ENCODE data around the gene LEKR1.
"Not testable (repeated sequence)": the region's sequence is repeated elsewhere in the genome, so short reads cannot be mapped to it uniquely, and the experiment has no call there.

The LEKR1 gene

GRCh38 chr3:156826144-156826895 lies at the start of gene LEKR1:
TSS of gene LEKR1 (plus strand) at chr3:156826353. CDS start at chr3:156829330, 2,977 bp downstream.
- DNase-seq (ENCODE audit: low read depth in 1 of 2, low spot score in 1 of 2): peak; percentile 37 to 56

- no peak for DNase-seq (ENCODE audit: low read depth in 1 of 2, low spot score in 1 of 2)
These were observed 49.3 kb upstream of the LEKR1 start for GRCh38 chr3:156776871-156777270.

DNA sequence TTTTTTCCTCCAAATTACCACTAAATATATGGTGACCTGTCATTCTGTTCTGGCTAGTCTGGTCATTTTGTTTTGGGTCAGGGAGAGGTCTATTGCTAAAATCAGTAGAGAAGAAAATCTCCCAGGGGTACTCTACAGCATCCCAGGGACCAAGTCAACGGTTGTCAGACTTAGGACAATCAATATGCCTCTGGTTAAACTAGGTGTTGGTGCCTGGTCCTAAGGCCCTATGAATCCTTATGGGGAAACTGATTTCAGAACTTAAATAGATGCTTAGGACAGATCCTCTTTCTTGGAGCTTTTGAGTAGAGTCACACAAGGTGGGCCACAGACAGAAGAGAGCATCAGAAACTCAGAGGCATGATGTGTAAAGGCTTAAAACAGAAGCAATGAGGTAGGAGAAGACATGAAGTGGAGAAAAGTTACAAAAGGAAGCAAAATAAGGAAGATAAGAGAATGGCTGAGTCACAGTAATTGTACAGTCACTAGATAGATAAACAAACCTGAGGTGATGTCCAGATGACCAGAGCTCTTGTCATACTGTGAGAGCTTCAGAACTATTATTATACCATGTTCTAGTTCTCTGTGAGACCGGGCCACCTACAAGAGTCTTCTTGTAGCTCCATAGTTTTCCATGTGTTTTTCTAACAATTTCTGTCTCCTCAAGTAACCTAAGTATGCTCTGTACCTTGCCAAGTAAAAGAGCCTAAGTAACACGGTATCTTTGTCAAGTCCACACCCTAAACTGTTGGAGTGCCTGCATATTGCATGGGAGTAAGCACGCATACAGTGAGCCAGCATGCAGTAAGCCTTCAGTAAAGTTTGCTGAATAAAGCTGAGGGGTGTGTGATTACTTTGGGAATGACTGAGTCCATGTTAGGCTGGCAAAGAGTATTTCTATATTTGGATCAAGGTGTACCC lies 44.6 kb upstream of the LEKR1 start:
- DNase-seq (ENCODE audit: low read depth in 1 of 2, low spot score in 1 of 2): no peak

DNA sequence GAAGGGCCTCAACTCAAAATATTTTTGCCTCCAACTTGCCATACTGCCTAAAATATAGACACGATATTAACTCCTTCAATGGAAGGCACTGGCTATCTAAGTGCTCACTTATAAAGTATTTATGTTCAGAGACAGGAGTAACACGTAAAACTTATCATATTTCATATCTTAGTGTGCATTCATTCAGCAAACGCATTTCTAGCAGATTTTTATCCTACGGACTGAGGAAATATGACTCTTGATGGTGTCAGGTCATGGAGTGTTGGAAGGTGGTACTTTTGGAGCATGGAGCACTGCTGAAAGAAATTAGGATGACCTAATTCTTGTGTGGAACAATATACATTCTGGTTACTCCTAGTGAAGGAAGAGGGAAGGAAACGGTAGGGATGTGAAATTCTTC lies 43.8 kb upstream of the LEKR1 start:
- no peak for DNase-seq (ENCODE audit: low read depth in 1 of 2, low spot score in 1 of 2)

DNA sequence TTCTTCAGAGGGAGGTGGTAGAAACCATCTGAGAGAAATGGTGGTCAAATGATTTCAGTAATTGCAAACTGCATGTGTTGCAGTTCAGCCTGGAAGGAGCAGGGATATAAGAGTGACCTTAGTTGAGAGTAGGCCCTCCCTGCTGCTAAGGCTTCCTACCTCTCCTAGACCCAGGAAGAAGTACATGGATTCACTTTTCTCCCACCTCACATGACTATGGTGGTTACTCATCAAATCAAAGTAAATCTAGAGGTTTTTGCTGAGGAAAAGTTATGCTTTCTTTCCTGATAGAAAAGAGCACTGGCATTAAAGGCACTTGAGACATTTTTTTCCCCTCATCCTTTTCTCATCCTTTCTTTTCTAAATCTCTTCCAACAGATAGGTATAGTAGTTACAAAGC lies 43.2 kb upstream of the LEKR1 start:
- no peak for DNase-seq (ENCODE audit: low read depth in 1 of 2, low spot score in 1 of 2)

GRCh38 chr3:156787001-156787400 lies 39.2 kb upstream of the LEKR1 start:
- no peak for DNase-seq (ENCODE audit: low read depth in 1 of 2, low spot score in 1 of 2)

DNA sequence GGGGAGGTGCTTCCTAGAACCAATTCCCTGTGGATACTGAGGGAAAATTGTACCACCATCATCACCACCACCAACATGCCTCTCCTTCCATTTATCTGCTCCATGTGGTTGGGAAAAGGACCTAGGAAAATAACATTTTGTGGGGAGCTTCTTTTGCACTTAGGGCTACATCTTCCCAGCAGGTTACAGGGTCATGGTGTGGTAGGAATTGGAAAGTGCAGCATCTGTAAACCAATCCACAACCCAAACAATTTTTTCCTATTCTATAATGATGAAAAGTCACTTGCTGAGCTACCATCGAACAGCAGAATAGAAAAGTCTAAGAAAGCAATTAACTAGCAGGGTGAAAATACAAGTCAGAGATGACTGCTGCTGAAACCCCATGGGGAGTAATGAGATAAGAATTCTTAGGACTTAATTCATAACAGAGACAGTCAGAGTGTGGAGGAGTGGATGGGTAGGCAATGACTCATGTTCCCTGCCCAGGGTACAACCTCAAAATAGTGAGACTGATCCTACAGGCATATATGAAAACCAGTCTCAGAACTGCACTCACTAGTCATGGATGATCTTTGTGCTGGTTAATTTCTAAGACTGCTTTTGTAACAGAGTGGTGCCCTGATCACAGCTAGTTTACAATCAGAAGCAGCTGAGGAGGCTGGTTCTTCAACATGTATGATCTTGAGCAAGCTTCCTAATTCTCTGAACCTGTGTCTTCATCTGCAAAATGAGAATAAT lies 38.1 kb upstream of the LEKR1 start:
- DNase-seq (ENCODE audit: low read depth in 1 of 2, low spot score in 1 of 2): no peak

- DNase-seq (ENCODE audit: low read depth in 1 of 2, low spot score in 1 of 2): no peak
These were observed 37.3 kb upstream of the LEKR1 start for GRCh38 chr3:156788846-156789245.

DNA sequence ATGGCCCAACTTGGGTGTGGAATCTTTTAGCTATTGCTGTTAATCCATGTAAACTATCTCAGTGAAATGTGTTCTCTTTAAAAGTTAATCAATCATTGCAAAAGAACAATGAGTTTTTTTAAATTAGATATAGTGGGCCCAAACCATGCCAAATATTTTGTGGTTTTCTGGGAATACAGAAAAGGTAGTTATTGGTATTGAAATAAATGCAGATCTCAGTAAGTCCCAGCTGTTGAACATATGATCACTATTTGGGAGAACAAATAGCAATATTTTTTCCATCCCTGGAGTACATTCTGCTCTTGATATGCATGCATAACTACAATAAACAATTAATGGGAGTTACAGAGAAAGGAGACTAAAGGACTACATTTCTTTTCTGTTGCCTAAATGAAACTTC lies 36.0 kb upstream of the LEKR1 start:
- no peak for DNase-seq (ENCODE audit: low read depth in 1 of 2, low spot score in 1 of 2)

- no peak for DNase-seq (ENCODE audit: low read depth in 1 of 2, low spot score in 1 of 2)
These were observed 34.0 kb upstream of the LEKR1 start for GRCh38 chr3:156792114-156792513.

DNA sequence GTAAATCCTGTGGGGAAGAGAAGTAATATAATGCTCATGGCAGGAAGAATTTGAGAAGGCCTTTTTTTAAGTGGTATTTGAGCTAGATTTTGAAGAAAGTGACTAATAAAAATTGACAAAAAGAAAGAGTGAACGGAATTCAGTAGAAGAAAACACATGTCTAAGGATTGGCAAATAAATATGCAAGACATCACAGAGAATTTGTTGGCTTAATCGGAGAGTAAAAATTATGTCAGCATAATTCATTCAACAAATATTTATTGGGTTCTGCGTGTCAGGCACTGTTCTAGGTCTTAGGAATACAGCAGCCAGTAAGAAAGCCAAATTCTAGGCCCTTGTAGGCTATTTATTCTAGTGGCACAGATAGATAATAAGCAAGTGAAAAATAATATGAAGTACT lies 33.6 kb upstream of the LEKR1 start:
- no peak for DNase-seq (ENCODE audit: low read depth in 1 of 2, low spot score in 1 of 2)

GRCh38 chr3:156792945-156793344 lies 33.2 kb upstream of the LEKR1 start:
- DNase-seq (ENCODE audit: low read depth in 1 of 2, low spot score in 1 of 2): no peak

DNA sequence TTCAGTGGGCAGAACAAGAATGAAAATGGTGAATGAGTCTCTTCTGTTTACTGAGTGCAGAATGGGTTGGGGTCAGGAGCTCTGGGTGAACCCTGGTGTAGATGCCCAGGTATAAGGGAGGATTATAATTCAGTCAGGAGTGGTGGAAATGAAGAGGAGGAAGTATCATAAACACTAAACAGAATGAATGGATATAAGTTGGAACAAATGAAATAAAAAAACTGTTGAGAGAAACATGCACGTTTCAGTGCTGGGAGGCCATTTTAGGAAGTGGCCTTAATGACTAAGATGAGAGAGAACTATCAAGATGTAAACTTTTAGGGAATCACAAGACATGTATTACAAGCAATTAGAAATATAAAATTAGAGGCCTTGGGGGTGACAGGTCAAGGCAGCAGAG lies 32.8 kb upstream of the LEKR1 start:
- DNase-seq (ENCODE audit: low read depth in 1 of 2, low spot score in 1 of 2): no peak

DNA sequence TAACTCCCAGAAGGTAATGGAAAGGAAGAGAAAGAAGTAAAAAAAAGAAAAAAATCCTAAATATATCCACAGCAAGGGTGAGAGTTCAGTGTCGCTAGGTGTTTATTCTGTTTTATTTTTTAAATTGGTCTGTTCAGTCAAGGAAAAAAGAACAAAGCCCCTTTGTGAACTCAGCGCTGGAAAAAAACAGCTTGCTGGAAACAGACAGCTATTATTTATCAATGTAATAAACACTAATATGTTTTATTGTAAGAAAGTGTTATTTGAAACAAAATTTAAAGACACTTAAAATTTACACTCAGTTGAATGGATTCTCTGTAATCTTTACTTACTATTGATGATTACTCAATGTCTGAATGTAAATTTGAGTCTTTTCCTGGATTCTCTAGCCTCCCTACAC lies 32.3 kb upstream of the LEKR1 start:
- DNase-seq (ENCODE audit: low read depth in 1 of 2, low spot score in 1 of 2): no peak

GRCh38 chr3:156795890-156796481 lies 30.2 kb upstream of the LEKR1 start:
- DNase-seq (ENCODE audit: low read depth in 1 of 2, low spot score in 1 of 2): no peak

DNA sequence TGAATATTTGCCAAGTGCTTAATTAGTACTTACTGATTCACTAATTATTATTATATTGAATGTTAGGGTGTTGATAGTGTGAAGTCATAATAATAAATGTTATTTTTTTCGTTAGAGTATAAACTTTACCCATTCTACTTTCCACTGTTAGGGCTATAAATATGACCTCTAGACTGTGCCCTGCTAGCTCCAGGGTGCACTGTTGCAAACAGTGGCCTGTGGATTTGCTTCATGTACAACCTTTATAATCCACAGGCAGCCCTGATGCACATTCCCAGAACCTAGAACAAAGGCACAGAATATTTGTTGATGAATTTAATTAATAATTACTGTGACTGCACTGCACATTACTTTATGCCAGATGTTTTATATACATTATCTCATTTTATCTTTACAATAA lies 28.8 kb upstream of the LEKR1 start:
- no peak for DNase-seq (ENCODE audit: low read depth in 1 of 2, low spot score in 1 of 2)

DNA sequence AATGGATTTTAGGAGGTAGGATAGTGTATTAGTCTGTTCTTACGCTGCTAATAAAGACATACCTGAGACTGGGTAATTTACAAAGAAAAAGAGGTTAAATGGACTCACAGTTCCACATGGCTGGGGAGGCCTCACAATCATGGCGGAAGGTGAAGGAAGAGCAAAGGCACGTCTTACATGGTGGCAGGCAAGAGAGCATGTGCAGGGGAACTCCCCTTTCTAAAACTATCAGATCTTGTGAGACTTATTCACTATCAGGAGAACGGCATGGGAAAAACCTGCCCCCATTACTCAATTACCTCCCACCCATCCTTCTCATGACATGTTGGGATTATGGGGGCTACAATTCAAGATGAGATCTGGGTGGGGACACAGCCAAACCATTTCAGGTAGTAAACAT lies 25.9 kb upstream of the LEKR1 start:
- not testable (repeated sequence) for DNase-seq (ENCODE audit: low read depth in 1 of 2, low spot score in 1 of 2)

GRCh38 chr3:156801746-156802145 lies 24.4 kb upstream of the LEKR1 start:
- no peak for DNase-seq (ENCODE audit: low read depth in 1 of 2, low spot score in 1 of 2)

- DNase-seq (ENCODE audit: low read depth in 1 of 2, low spot score in 1 of 2): no peak
These were observed 23.1 kb upstream of the LEKR1 start for GRCh38 chr3:156802821-156803606.

DNA sequence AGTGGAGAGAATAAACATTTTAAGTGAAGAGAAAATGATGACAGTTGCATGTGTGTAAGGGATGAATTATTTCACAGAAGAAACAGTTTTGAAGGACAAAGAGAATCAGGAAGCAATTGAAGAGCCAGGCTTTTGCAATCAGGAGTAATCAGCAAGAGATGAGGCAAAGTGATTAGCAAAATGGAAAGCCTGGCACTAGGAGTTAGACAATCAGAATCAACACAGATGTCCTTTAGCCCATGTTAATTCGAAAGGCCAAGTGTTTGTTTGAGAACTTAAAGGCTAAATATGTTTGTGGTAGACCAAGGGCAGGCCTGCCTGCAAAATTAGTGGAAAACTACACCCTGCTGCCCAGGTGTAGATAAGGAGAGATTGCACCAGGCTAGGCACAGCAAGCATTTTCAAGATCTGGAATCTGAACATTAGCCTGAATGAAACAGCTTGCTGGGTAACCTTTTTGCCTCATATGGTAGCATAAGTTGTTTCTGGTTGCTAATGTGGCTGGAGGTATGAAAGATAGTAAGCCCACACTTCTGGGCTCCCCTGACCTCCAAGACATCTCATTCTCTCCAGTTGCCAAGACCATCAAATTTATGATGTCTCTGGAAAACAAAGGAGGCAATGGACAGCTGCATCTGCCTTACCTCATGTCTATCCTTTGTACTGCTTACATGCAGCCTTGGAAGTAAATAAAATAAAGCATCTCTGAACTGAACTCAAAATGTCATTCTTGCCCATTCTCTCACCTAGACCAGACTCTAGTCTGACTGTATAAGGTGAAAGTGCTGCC lies 22.0 kb upstream of the LEKR1 start:
- no peak for DNase-seq (ENCODE audit: low read depth in 1 of 2, low spot score in 1 of 2)
